Measurements from ENCODE around the gene SENP3.

Gene SENP3

GRCh38 chr17:7561589-7562207, at the start of gene SENP3:
SENP3 (plus strand) TSS chr17:7561919; CDS start chr17:7563077, 1,158 bp downstream.
- peak; percentile 88 for DNase-seq (ENCODE audit: low read depth)

- no peak for DNase-seq (ENCODE audit: low read depth)
These were observed 49.6 kb upstream of the SENP3 start for GRCh38 chr17:7512105-7512504.

DNA sequence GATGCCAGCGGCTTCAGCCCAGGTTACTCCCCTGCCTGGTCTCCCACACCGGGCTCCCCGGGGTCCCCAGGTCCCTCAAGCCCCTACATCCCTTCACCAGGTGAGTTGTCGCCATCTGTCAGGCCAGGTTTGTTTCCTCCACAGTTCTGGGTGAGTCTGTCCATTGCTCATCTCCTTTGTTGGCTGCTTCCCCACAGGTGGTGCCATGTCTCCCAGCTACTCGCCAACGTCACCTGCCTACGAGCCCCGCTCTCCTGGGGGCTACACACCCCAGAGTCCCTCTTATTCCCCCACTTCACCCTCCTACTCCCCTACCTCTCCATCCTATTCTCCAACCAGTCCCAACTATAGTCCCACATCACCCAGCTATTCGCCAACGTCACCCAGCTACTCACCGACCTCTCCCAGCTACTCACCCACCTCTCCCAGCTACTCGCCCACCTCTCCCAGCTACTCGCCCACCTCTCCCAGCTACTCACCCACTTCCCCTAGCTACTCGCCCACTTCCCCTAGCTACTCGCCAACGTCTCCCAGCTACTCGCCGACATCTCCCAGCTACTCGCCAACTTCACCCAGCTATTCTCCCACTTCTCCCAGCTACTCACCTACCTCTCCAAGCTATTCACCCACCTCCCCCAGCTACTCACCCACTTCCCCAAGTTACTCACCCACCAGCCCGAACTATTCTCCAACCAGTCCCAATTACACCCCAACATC, 48.7 kb upstream of the SENP3 start:
- no peak for DNase-seq (ENCODE audit: low read depth)

DNA sequence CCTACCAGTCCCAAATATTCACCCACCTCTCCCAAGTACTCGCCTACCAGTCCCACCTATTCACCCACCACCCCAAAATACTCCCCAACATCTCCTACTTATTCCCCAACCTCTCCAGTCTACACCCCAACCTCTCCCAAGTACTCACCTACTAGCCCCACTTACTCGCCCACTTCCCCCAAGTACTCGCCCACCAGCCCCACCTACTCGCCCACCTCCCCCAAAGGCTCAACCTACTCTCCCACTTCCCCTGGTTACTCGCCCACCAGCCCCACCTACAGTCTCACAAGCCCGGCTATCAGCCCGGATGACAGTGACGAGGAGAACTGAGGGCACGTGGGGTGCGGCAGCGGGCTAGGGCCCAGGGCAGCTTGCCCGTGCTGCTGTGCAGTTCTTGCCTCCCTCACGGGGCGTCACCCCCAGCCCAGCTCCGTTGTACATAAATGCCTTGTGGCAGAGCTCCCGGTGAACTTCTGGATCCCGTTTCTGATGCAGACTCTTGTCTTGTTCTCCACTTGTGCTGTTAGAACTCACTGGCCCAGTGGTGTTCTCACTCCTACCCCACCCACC, 47.8 kb upstream of the SENP3 start:
- no peak for DNase-seq (ENCODE audit: low read depth)

DNA sequence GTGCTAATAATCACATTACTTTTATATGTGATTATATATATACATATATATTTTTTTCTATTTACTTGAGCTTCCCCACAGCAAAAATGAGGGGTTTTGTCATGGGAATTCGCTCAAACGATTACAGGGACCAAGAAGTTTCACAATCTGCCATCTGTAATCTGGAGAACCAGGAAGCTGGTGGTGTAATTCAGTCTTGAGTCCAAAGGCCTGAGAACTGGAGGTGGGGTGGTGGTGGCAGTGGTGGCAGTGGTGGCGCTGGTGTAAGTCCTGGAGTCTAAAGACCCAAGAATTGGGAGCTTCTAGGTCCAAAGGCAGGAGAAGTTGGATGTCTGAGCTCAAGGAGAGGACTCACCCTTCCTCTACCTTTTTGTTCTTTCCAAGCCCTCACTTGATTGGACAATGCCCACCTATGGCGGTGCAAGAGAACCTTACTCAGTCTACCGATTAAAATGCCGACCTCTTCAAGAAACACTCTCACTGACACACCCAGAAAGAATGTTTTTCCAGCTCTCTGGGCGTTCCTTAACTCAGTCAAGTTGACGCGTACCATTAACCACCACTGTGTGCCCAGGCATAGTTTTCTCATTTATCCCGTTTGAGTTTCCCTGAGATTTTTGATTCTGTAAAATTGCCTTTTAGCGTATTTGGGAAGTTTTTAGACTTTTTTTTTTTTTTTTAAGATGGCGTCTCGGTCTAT, 45.7 kb upstream of the SENP3 start:
- no peak for DNase-seq (ENCODE audit: low read depth)

DNA sequence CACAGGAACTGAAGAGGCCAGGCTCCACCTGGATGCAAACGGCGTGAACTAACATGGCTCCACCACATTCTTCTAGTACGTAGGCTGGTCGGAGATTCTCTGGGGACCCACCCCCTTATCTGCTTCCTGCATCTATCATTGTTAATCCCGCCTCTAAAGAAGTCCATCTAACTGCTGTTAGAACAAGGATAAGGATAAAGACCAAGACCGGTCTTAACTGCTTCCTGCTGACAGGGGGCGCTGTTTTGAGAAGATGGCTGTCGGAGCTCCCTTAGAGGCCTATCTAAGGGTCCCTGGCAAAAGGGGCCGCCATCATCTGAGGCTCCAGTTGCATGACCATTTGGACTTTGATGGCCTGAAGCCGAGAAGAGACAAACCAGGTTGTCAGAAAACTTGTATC, 38.7 kb upstream of the SENP3 start:
- DNase-seq (ENCODE audit: low read depth): no peak

DNA sequence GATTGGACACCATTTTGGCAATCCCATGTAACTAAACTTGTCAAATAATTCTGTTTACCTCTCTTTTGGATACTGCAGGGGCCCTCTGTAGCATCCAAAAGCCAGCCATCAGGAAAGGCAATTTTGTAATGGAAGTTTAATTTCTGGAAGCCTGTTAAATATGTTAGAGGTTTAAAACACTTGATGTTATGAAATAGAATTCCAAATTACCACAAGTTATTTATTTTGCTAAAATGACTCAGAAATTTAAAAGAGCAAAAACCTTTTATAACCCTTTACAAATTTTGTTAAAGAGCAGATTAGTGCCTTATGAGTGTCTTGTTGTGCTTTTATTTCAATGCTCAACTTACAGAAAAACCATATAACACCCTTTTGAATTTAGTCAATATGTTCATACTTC, 32.9 kb upstream of the SENP3 start:
- DNase-seq (ENCODE audit: low read depth): no peak

- DNase-seq (ENCODE audit: low read depth): no peak
These were observed 31.5 kb upstream of the SENP3 start for GRCh38 chr17:7530023-7530900.

DNA sequence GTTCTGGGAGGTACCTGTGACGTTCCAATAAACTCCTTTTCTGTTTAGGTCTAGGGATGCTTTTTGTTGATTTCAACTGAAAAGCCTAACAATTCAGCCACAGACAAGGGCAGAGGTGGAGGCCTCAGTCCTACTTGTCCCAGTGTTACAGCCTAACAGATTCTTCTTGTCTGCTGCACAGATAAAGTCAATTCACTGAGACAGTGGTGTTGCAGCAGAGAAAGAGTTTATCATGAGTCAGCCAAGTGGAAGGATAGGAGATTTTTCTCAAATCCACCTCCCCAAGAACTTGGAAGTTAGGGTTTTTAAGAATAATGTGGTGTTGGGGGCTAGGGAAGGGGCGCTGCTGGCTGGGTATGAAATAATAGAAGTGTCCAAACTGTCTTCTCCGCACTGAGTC, 23.7 kb upstream of the SENP3 start:
- no peak for DNase-seq (ENCODE audit: low read depth)

- no peak for DNase-seq (ENCODE audit: low read depth)
These were observed 22.7 kb upstream of the SENP3 start for GRCh38 chr17:7538891-7539545.

DNA sequence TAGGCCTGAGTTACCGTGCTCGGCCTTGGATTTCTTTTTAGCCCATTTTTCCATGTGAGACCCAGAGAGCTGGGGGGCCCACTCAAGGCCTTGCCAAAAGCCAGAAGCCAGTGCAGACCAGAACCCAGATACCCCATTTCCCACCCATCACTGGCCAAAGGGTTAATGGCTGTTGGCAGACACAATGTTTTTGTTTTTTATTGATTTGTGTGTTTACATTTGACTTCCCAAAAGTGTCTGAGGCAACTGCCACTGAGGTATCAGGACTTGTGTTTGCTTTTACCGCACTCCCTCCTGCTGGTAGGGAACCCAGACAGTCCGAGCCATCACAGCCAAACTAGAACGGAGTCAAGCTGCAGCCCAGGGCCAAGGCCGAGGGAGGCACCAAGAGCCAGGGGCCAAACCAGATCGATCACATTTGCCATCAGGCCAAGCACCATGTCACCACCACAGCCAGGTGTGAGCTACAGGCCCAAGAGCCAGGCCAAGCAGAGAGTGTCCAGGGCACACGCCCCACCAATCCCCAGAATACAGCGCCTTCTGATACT, 20.6 kb upstream of the SENP3 start:
- no peak for DNase-seq (ENCODE audit: low read depth)

- DNase-seq (ENCODE audit: low read depth): no peak
These were observed 16.8 kb upstream of the SENP3 start for GRCh38 chr17:7544911-7545310.

GRCh38 chr17:7548585-7549400, 12.9 kb upstream of the SENP3 start, which contains the start of gene TNFSF12:
TNFSF12 (plus strand) TSS chr17:7549058; CDS start chr17:7549154, 96 bp downstream.
- peak; percentile 32 for DNase-seq (ENCODE audit: low read depth)

- DNase-seq (ENCODE audit: low read depth): no peak
These were observed 12.2 kb upstream of the SENP3 start for GRCh38 chr17:7549401-7550055.

DNA sequence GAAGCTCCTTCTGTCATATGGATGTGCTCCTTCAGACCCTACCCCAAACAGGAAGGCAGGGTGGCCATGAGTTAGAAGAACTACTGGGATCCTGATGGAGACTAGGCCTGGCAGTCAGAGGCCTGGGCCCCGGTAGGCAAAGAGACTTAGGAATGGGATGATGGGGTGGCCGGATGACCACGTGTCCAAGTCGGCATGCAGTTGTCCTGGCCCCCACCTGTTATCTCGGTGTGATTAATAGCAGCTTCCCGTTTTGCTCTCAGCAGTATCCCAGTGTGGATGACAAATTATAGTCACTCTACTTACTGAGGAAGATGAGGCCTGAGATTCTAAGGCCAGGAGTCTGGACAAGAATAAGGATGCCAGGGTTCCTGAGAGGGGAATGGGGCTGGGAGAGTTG, 11.4 kb upstream of the SENP3 start:
- no peak for DNase-seq (ENCODE audit: low read depth)

GRCh38 chr17:7551396-7551795, 10.3 kb upstream of the SENP3 start:
- no peak for DNase-seq (ENCODE audit: low read depth)

DNA sequence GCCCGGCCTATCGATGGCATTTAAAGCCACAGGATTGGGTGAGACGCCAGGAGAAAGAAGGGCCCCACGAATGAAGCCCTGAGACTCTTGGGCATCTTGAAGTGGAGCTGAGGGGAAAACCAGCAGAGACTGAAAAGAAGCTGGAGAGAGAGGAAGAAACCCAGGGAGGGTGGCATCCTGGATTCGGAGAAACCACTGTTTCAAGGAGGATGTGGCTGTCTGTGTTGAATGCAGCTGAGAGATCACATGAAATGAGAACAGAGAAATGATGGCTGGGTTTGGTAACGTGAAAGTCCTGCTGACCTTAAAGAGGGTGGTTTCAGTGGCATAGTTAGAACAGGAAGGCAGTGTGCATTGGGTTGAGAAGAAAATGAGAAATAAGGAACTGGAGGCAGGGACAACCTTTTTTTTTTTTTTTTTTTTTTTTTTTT, 9.1 kb upstream of the SENP3 start:
- DNase-seq (ENCODE audit: low read depth): no peak

DNA sequence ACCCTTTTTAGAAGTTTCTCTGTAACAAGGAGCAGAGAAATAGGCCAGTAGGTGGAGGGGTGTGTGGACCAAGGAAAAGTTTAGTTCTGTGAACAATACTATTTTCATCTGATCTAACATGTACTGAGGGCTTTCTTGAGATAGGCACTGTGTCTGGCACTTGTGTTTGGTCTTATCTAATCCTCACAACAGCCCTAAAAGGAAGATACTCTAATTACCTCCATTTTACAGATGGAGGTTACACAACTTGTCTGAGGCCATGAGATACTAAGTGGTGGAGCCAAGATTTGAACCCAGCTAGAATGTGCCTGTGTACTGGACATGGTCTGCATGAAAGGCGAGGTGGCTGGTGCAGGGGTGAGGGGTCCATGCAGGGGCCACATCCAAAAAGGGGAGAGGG, 8.4 kb upstream of the SENP3 start:
- DNase-seq (ENCODE audit: low read depth): no peak

DNA sequence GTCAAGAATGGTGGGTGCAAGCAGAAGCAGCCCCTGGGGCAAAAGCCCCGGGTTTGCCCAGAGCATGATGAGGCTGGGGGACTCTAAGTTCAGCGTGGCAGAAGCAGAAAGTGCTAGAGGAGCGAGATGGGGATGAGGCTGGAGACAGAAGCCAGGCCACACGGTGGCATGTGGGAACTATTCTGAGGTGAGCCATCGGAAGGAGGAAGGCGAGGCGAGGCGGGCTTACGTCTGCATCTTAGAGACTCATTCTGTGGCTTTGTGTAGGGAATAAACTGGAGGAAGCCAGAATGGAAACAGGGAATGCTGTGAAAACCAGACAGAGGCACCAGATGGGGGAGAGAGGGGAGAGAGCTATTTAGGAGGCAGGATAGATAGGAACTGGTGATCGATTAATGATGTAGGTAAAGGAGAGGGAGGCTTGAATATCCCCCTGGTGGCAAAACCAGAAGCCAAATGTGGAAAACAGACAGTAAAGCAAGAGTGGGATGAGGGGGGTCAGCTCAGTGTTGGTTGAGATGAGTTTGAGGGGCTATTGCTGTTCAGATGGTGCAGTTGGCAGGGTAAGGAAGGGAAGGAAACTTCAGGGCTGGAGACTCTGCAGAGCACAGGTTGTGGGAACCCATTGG, 6.3 kb upstream of the SENP3 start:
- no peak for DNase-seq (ENCODE audit: low read depth)

Measured in fibroblast of gingiva (primary cell).